Astrocyte of the spinal cord (primary cell): ENCODE results near the gene F9.
"Not testable (repeated sequence)": the region's sequence is repeated elsewhere in the genome, so short reads cannot be mapped to it uniquely, and the experiment has no call there.

ENCODE experiments used
- DNase-seq: peaks from one replicate; pipeline ENCODE4 v3.0.0; 2011; ENCODE audit warnings: low read depth, low spot score
- H3K4me3 ChIP-seq: 2 replicates; pipeline ENCODE4 v1.5.1; 2011; ENCODE audit warnings: low read depth, mild to moderate bottlenecking, low read length, moderate library complexity
- CTCF ChIP-seq: IDR thresholded peaks from 2 replicates; pipeline ENCODE4 v1.5.1; 2012; ENCODE audit warnings: low read depth, mild to moderate bottlenecking, low read length, inconsistent platforms
- in situ Hi-C: cut with HindIII; loops from 2 replicates; pipeline ENCODE4 v1.10.0; 2017; ENCODE audit warnings: low sequenced_read_pairs

The F9 gene

DNA sequence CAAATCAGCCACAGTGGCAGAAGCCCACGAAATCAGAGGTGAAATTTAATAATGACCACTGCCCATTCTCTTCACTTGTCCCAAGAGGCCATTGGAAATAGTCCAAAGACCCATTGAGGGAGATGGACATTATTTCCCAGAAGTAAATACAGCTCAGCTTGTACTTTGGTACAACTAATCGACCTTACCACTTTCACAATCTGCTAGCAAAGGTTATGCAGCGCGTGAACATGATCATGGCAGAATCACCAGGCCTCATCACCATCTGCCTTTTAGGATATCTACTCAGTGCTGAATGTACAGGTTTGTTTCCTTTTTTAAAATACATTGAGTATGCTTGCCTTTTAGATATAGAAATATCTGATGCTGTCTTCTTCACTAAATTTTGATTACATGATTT lies at the start of gene F9:
F9 (plus strand) TSS at position 190 of the 400 bp plus-strand sequence; CDS start at position 216, 26 bp downstream.
- TF ChIP-seq CTCF = no peak
- no peak within 1 kb of the TSS for H3K4me3 ChIP-seq
- no peak for DNase-seq
- in situ Hi-C loops = no loop called here

DNA sequence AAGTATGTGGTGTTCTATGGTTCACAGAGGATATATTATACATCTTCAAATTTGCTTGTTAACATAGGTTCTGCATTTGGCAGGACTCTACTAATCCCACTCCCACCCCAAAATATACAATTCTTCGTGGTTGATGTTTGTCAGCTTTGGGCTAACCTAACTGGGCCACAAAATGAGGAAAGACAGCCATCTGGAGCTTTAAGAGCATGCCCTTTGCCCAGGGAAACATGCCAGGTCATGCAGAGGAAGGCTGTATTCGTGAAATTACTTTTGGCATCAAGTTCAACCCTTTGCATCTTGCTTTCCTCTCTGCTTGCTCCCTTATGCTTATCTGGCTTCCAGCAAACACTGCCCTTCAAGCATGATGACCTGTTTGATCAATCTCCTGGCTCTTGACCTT lies 46.8 kb upstream of the F9 start:
- in situ Hi-C loops = no loop called here

DNA sequence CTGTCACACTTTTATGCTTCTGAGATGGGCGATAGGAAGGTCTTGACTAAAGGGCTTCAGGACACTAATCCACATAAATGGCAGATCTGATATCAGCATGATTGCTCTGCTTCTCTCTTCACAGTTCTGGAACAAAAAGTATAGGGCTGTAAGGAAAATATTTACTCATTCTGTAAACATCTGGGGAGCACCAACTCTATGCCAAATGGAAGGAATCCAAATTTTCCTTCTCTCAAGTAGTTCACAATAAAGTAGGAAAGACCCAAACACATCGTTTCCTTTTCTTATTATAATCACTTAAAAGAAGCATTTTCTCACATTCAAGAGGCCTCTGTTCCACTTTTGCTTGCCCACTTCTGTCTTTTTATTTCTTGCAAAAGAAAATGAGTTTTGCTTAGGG lies 45.9 kb upstream of the F9 start:
- DNase-seq = no peak
- H3K4me3 ChIP-seq = no peak overlapping the region
- in situ Hi-C loops = no loop called here
- TF ChIP-seq CTCF = no peak

More for the DNA sequence above, 46.8 kb upstream of the F9 start:
- no peak for DNase-seq
- no peak for TF ChIP-seq CTCF
- H3K4me3 ChIP-seq = no peak overlapping the region

- in situ Hi-C loops = no loop called here
- H3K4me3 ChIP-seq = no peak overlapping the region
- TF ChIP-seq CTCF = no peak
- DNase-seq = no peak
Observed at GRCh38 chrX:139495324-139495723, 35.2 kb upstream of the F9 start.

DNA sequence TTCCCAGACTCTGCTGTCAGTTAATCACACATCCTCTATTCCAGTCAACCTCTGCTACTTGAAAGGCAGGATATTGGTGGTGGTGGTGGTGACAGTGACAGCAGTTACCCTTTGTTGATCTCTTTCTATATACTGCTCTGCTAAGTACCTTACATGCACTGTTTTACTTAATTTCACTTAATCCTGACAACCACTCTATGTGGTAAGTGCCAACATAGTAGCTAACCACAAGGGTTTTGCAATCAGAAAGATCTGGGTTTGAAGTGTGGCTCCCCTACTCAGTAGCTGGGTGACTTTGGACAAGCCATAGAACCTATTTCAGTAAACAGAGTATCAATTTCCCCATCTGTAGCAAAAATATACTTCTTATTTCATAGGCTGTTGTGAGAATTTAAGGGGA lies 24.2 kb upstream of the F9 start:
- TF ChIP-seq CTCF = no peak
- DNase-seq = no peak
- in situ Hi-C loops = no loop called here
- H3K4me3 ChIP-seq = no peak overlapping the region

DNA sequence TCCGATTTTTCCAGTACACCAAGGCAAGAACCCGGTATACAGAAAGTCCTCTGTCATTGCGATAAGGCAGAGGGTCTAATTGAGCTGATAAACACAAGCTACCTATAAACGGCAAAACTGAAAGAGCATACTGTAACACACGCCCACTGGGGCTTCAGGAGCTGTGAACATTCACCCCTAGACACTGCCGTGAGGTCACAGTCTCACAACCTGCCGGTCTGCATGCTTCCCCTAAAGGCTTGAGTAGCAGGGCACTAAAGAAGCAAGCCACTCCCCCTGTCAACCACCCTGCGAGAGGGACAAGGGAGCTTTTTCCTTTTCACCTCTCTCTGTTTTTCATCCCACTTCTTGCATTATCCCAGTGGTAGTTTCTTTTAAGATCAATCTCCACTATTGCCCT lies 22.4 kb upstream of the F9 start:
- no peak for DNase-seq
- in situ Hi-C loops = no loop called here
- H3K4me3 ChIP-seq = no peak overlapping the region
- no peak for TF ChIP-seq CTCF

DNA sequence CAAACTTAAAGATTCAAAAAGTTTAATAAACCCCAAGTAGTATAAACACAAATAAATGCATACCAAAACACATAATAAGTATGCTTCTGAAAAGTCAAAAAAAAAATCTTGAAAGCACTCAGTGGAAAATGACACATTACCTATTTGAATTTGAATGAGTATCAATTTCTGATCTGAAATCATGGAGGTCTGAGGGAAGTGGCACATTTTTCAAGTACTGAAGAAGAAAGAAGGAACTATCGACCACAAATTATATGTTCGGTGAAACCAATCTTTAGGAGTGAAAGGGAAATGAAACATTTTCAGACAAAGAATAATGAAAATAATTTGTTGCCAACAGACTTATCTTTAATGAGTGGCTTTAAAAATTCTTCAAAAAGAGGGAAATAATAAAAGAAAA lies 12.1 kb upstream of the F9 start:
- in situ Hi-C loops = no loop called here
- no peak for TF ChIP-seq CTCF
- no peak for DNase-seq
- H3K4me3 ChIP-seq = no peak overlapping the region

GRCh38 chrX:139528829-139529228 lies 1.7 kb upstream of the F9 start:
- in situ Hi-C loops, DNase-seq, H3K4me3 ChIP-seq: not testable (repeated sequence)
